ENCODE data around the gene RFXANK.
"Not testable (repeated sequence)": the region's sequence is repeated elsewhere in the genome, so short reads cannot be mapped to it uniquely, and the experiment has no call there.

The RFXANK gene

GRCh38 chr19:19170053-19170872 lies 21.8 kb upstream of the RFXANK start, which contains the start of gene MEF2B:
Gene MEF2B (minus strand): TSS chr19:19170263. CDS start chr19:19150735, 19,528 bp downstream.
- no peak for DNase-seq

GRCh38 chr19:19170873-19171672 lies 21.0 kb upstream of the RFXANK start:
- DNase-seq, result no peak

- no peak for DNase-seq
Measured at GRCh38 chr19:19171821-19172532, 20.1 kb upstream of the RFXANK start.

- not testable (repeated sequence) for DNase-seq
Measured at GRCh38 chr19:19173243-19173642, 18.8 kb upstream of the RFXANK start.

GRCh38 chr19:19176950-19177349 lies 15.1 kb upstream of the RFXANK start:
- no peak for DNase-seq

GRCh38 chr19:19179548-19180441 lies 12.3 kb upstream of the RFXANK start:
- no peak for DNase-seq

GRCh38 chr19:19181488-19181998 lies 10.5 kb upstream of the RFXANK start:
- no peak for DNase-seq

- DNase-seq, result no peak
Measured at GRCh38 chr19:19185853-19186740, 6.0 kb upstream of the RFXANK start.

GRCh38 chr19:19186742-19187141 lies 5.3 kb upstream of the RFXANK start:
- DNase-seq, result no peak

GRCh38 chr19:19191768-19192077 lies 335 bp upstream of the RFXANK start:
- DNase-seq, result no peak

- peak in 1 of 2 experiments; percentile 50 for DNase-seq
Measured at GRCh38 chr19:19192910-19193423, 909 bp downstream of the RFXANK start.

- no peak for DNase-seq
Measured at GRCh38 chr19:19193926-19194325, 1.9 kb downstream of the RFXANK start.

- no peak for DNase-seq
Measured at GRCh38 chr19:19201697-19202630, 9.9 kb downstream of the RFXANK start.

GRCh38 chr19:19202707-19203011 lies 10.6 kb downstream of the RFXANK start:
- DNase-seq, result no peak

- DNase-seq, result peak; percentile 65 to 92
Measured at GRCh38 chr19:19203012-19203856, 11.2 kb downstream of the RFXANK start, which contains the start of gene NR2C2AP. Gene NR2C2AP (minus strand): TSS chr19:19203414. CDS start chr19:19203060, 354 bp downstream.

GRCh38 chr19:19204181-19204580 lies 12.1 kb downstream of the RFXANK start:
- DNase-seq, result no peak

- no peak for DNase-seq
Measured at GRCh38 chr19:19205416-19206410, 13.7 kb downstream of the RFXANK start.

Data from SW 1271 (cell line).